PFSK-1 (cell line): ENCODE measurements around the gene ANTXR1.

Experiments
- FOXP2 ChIP-seq: optimal IDR thresholded peaks from 2 replicates; pipeline ENCODE3; 2011; ENCODE audit warnings: borderline replicate concordance, control low read depth, inconsistent platforms; ENCODE audit not compliant: insufficient read depth; ENCODE audit errors: extremely low read length, extremely low read depth
- POLR2AphosphoS5 ChIP-seq: IDR thresholded peaks from 2 replicates; pipeline ENCODE4 v1.6.1; 2012; ENCODE audit warnings: low read depth, mild to moderate bottlenecking, control low read depth, low read length, moderate library complexity
- REST ChIP-seq, 2 experiments: IDR thresholded peaks; 2 replicates each; pipeline versions ENCODE4 v1.6.1 to v1.8.0; 2011 to 2012; ENCODE audit warnings: low read depth in 2 of 2, low read length in 2 of 2, control low read depth in 1 of 2, inconsistent platforms in 1 of 2, mild to moderate bottlenecking in 1 of 2, moderate library complexity in 1 of 2; ENCODE audit not compliant: insufficient read depth in 1 of 2
- SIN3A ChIP-seq: IDR thresholded peaks from 2 replicates; pipeline ENCODE4 v1.6.1; 2012; ENCODE audit warnings: mild to moderate bottlenecking, low read length, moderate library complexity, borderline replicate concordance; ENCODE audit not compliant: insufficient read depth
- TAF1 ChIP-seq: IDR thresholded peaks from 2 replicates; pipeline ENCODE4 v1.6.1; 2012; ENCODE audit warnings: low read length, control low read depth, borderline replicate concordance; ENCODE audit not compliant: insufficient read depth

The ANTXR1 gene

GRCh38 chr2:69292256-69292655 is 279.3 kb downstream of the ANTXR1 start:
- TF ChIP-seq REST (IDR thresholded peaks at IDR 0.05; ENCODE audit: insufficient read depth in 1 of 2, low read depth in 2 of 2, low read length in 2 of 2) = no peak
- no peak for TF ChIP-seq TAF1
- no peak for TF ChIP-seq SIN3A

DNA sequence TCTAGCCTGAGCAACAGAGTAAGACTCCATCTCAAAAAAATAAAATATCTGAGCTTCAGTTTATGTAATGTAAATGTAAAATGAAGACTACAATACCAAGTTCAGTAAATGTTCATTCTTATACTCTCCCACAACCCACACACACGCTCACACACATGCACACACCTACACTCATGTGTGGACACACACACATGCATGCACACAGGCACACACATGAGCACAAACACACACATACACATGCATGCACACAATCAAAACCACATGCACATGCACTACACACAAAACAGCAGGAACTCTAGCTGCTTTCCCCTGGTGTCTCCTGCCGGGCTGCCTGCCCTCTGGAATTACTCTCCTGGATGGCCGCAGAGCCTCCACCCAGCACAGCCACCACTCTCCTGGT is 283.4 kb downstream of the ANTXR1 start:
- TF ChIP-seq SIN3A = no peak
- TF ChIP-seq FOXP2 = no peak
- no peak for TF ChIP-seq POLR2AphosphoS5
- no peak for TF ChIP-seq TAF1
- no peak for TF ChIP-seq REST (IDR thresholded peaks at IDR 0.05; ENCODE audit: insufficient read depth in 1 of 2, low read depth in 2 of 2, low read length in 2 of 2)

DNA sequence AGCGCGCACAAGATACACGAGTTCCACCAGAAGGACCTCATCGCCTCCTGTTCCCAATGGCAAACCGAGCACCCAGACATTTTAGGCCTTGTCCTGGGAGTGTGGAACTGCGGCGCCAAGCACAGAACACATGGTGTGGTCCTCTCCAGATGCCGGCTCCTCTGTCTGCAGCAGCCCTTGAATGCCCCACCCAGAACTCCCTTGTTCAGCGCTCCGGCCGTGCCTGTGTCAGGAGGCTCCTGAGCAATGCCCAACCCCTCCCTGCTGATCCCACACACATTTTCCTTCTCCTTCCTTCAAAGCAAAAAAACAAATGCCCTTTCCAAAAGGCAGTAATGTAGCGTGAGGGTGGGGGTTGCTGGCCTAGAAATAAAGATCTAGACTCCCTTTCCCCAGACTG is 284.2 kb downstream of the ANTXR1 start:
- TF ChIP-seq TAF1 (no peak), REST (IDR thresholded peaks at IDR 0.05; ENCODE audit: insufficient read depth in 1 of 2, low read depth in 2 of 2, low read length in 2 of 2) (no peak), POLR2AphosphoS5 (no peak), FOXP2 (no peak)

GRCh38 chr2:69298261-69298660 is 285.3 kb downstream of the ANTXR1 start:
- TF ChIP-seq REST (IDR thresholded peaks at IDR 0.05; ENCODE audit: insufficient read depth in 1 of 2, low read depth in 2 of 2, low read length in 2 of 2) (no peak), TAF1 (no peak), SIN3A (no peak), POLR2AphosphoS5 (no peak), FOXP2 (no peak)

DNA sequence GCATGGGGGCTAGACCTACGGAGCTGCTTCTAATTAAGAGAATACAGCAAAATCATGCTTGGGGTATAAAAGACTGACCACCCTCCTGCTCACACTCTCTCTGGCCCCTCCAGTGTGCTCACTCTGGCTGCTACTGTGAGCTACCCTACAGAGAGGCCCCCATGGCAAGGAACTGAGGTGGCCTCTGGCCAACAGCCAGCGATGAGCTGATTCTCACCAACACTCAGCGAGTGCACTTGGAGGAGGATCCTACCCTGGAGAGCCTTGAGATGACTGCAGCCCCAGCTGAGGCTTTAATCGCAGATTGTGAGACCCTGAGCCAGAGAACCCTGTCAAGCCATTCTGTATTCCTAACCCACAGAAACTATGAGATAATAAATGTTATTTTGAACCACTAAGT is 285.9 kb downstream of the ANTXR1 start:
- TF ChIP-seq POLR2AphosphoS5 (no peak), SIN3A (no peak), FOXP2 (no peak), REST (IDR thresholded peaks at IDR 0.05; ENCODE audit: insufficient read depth in 1 of 2, low read depth in 2 of 2, low read length in 2 of 2) (no peak), TAF1 (no peak)
